GM19452 (cell line): Measurements from ENCODE around the gene PDZD4.

Experiments used
- ATAC-seq: cut with Tn5 transposase; IDR thresholded peaks from one replicate; pipeline ENCODE4 v1.9.1; 2021; ENCODE audit not compliant: unreplicated experiment

The PDZD4 gene

DNA sequence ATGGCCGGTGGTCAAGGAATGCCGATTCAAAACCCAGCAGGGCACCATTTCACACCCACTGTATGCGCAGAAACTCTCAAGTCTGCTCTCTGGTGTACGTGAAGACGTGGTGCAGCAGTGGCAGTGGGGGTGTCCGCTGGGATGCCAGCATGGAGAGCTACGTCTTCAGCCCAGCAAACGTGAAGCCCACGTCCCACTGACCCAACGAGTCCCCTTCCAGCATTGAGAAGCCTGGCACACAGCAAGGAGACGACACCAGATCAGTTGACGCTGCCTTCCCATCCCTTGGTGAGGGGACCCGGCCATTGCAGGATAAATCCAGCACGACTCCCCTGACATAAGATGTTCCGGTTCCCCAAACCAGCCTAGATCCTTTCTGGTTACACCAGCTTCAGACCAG lies 68.5 kb downstream of the PDZD4 start:
- no peak for ATAC-seq

DNA sequence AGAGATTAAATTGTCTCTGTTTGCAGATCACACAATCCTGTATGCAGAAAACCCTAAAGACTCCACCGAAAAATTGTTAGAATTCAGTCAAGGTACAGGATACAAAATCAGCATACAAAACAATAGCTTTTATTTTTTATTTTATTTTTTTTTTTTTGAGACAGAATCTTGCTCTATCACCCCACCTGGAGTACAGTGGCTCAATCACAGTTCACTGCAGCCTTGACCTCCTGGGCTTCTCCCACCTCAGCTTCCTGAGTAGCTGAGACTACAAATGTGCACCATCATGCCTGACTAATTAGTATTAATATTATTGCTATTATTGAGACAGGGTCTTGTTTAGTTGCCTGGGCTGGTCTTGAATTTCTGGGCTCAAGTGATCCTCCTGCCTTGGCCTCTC lies 75.2 kb downstream of the PDZD4 start:
- ATAC-seq = no peak
